Smooth muscle cell of bladder (primary cell): Measurements from ENCODE around the gene BMI1. TPM values are rescaled to one million over a fixed set of nuclear protein-coding genes. Genes with fewer than 3 reads are reported as not detected.

Experiments
- total RNA-seq: library from RNA; depleted of rRNA; stranded (reverse); fragments of >200 nt; gene quantifications from 2 replicates; pipeline ENCODE4 v1.2.3, GENCODE V29; 2014

BMI1 gene
- 35.0 and 50.9 TPM in 2 replicates for total RNA-seq

GRCh38 chr10:22320591-22321155 lies at the start of gene BMI1:
Gene BMI1 (plus strand): TSS chr10:22321099. CDS start chr10:22326450, 5,351 bp downstream.

GRCh38 chr10:22316286-22317075 lies 4.4 kb upstream of the BMI1 start, which contains the start of gene COMMD3:
Gene COMMD3 (plus strand): TSS chr10:22316388. CDS start chr10:22316418, 30 bp downstream.

GRCh38 chr10:22345301-22346095 lies 24.6 kb downstream of the BMI1 start, which contains the start of gene SPAG6:
Gene SPAG6 (plus strand): TSS chr10:22345496. CDS start chr10:22345612, 116 bp downstream.

Other genes starting within 250 kb of the BMI1 start
- gene EBLN1, start 103.1 kb upstream of the BMI1 start, total RNA-seq = not detected in 2 replicates
- gene COMMD3, start 4.7 kb upstream of the BMI1 start, total RNA-seq = 57.8 and 59.4 TPM in 2 replicates
- not detected in 2 replicates for gene SPAG6, start 24.4 kb downstream of the BMI1 start, total RNA-seq